Small intestine (tissue), 7 donors: ENCODE results near the gene SHQ1. TPM values are rescaled to one million over a fixed set of nuclear protein-coding genes. Genes with fewer than 3 reads are reported as not detected.
A peak's percentile ranks its signal among the peaks of the same experiment; 100 is the strongest.
"Not testable (repeated sequence)": the region's sequence is repeated elsewhere in the genome, so short reads cannot be mapped to it uniquely, and the experiment has no call there.

Experiments used
- DNase-seq, 2 donors: peaks; one replicate each; pipeline versions ENCODE4 v3.0.0 to v3.0.0-alpha.2; 2013
- FAIRE-seq: peaks from 2 replicates; lab custom pipeline; 2012; peaks lifted over from hg19 to GRCh38; lab: Jason Lieb, UNC
- H3K27ac ChIP-seq, 3 donors: one replicate each; pipeline ENCODE4 v1.5.1; 2013; ENCODE audit warnings: low read length in 2 of 3, mild to moderate bottlenecking in 2 of 3, control low read depth in 1 of 3, inconsistent platforms in 1 of 3, low read depth in 1 of 3, moderate library complexity in 1 of 3
- H3K27me3 ChIP-seq, 3 donors: one replicate each; pipeline ENCODE4 v1.6.1; 2013; ENCODE audit warnings: low read length in 3 of 3, inconsistent platforms in 1 of 3; ENCODE audit not compliant: control insufficient read depth in 3 of 3, insufficient read depth in 3 of 3
- H3K36me3 ChIP-seq, 3 donors: one replicate each; pipeline ENCODE4 v1.6.1; 2013; ENCODE audit warnings: low read length in 3 of 3, inconsistent platforms in 1 of 3, low read depth in 1 of 3, mild to moderate bottlenecking in 1 of 3, moderate library complexity in 1 of 3; ENCODE audit not compliant: control insufficient read depth in 3 of 3, insufficient read depth in 2 of 3
- H3K4me1 ChIP-seq, 3 donors: one replicate each; pipeline ENCODE4 v1.6.1; 2013; ENCODE audit warnings: low read length in 2 of 3, inconsistent platforms in 1 of 3, low read depth in 1 of 3, mild to moderate bottlenecking in 1 of 3, moderate library complexity in 1 of 3; ENCODE audit not compliant: control insufficient read depth in 3 of 3, insufficient read depth in 2 of 3
- H3K4me3 ChIP-seq, 3 donors: one replicate each; pipeline ENCODE4 v1.5.1; 2013; ENCODE audit warnings: low read length in 3 of 3, control low read depth in 1 of 3, inconsistent platforms in 1 of 3, low read depth in 1 of 3, mild to moderate bottlenecking in 1 of 3, moderate library complexity in 1 of 3
- H3K9me3 ChIP-seq, 2 donors: one replicate each; pipeline ENCODE4 v1.6.1; 2013; ENCODE audit warnings: low read depth in 1 of 2, low read length in 1 of 2; ENCODE audit not compliant: control insufficient read depth in 2 of 2, insufficient read depth in 1 of 2
- WGBS, 3 donors: extraction: QIAGEN DNeasy Blood & Tissue Kit; methylation state at CpG; one replicate each; pipeline ENCODE4 v1.1.7; 2013; 5-methylcytosine and 5-hydroxymethylcytosine counted together
- polyA plus RNA-seq, 4 donors: library from polyadenylated mRNA; stranded (reverse) in 3 of 4; unstranded in 1 of 4; fragments of 200-250 nt in 3 of 4; fragments of 120-200 nt in 1 of 4; gene quantifications; one replicate each; pipeline versions ENCODE4 v1.2.1 to v1.2.3, GENCODE V29; 2013
- donor health status: healthy with polysubstance abuse.
- donor health status: control.
- donor health status: control.
- donor health status: Bipolar disorder and iron deficiency.
- donor health status: healthy.

Gene SHQ1
- polyA plus RNA-seq, 4 donors: 8.3 to 16.9 (median 9.3) TPM

- Histone ChIP-seq H3K9me3 (peaks cover 0 to 2% of the 10 kb centered on the region in 2 donors), H3K4me1 (peaks cover 0 to 21% (median 3%) of the 10 kb centered on the region in 3 donors), H3K4me3 (no peak overlapping the region), H3K27me3 (no peaks in the 10 kb centered on the region), H3K36me3 (peaks cover 0 to 4% (median 0%) of the 10 kb centered on the region in 3 donors), H3K27ac (no peak overlapping the region)
- FAIRE-seq: no peak
- DNase-seq: no peak
- WGBS, 3 donors: 92 to 96% (median 94%) methylated on average over 5 of the region's 5 CpGs
These were observed 46.2 kb downstream of the SHQ1 start for GRCh38 chr3:72802001-72802400.

GRCh38 chr3:72800869-72801268 lies 47.4 kb downstream of the SHQ1 start:
- FAIRE-seq (no peak), DNase-seq (no peak)
- Histone ChIP-seq H3K27ac (no peak overlapping the region), H3K4me1 (peaks cover 0 to 19% (median 3%) of the 10 kb centered on the region in 3 donors), H3K27me3 (no peaks in the 10 kb centered on the region), H3K4me3 (no peak overlapping the region), H3K36me3 (peaks cover 0 to 4% (median 0%) of the 10 kb centered on the region in 3 donors), H3K9me3 (peaks cover 0 to 2% of the 10 kb centered on the region in 2 donors)

GRCh38 chr3:72798552-72799195 lies 49.6 kb downstream of the SHQ1 start:
- DNase-seq: no peak
- WGBS, 3 donors: 87 to 93% (median 92%) methylated on average over 3 of the region's 3 CpGs
- FAIRE-seq: no peak
- Histone ChIP-seq H3K27me3 (no peaks in the 10 kb centered on the region), H3K36me3 (peaks cover 0 to 4% (median 0%) of the 10 kb centered on the region in 3 donors), H3K4me1 (peaks cover 0 to 25% (median 3%) of the 10 kb centered on the region in 3 donors), H3K9me3 (peaks cover 0 to 2% of the 10 kb centered on the region in 2 donors), H3K27ac (peak overlapping the region in 1 of 3 donors; percentile 75), H3K4me3 (no peak overlapping the region)

- H3K4me1 ChIP-seq: peaks cover 0 to 25% (median 3%) of the 10 kb centered on the region in 3 donors
- peaks cover 0 to 2% of the 10 kb centered on the region in 2 donors for H3K9me3 ChIP-seq
- H3K36me3 ChIP-seq: peaks cover 0 to 4% (median 0%) of the 10 kb centered on the region in 3 donors
- no peak overlapping the region for H3K4me3 ChIP-seq
- no peaks in the 10 kb centered on the region for H3K27me3 ChIP-seq
- WGBS, 3 donors: 29 to 50% (median 44%) methylated on average over 12 of the region's 12 CpGs
- FAIRE-seq: no peak
- H3K27ac ChIP-seq: peak overlapping the region in 1 of 3 donors; percentile 75
- peak; percentile 78 to 93 for DNase-seq
These were observed 50.3 kb downstream of the SHQ1 start for GRCh38 chr3:72797773-72798543.

GRCh38 chr3:72794079-72794478 lies 54.2 kb downstream of the SHQ1 start:
- H3K27ac ChIP-seq: peak overlapping the region in 1 of 3 donors; percentile 48
- no peak for FAIRE-seq
- no peak for DNase-seq
- H3K4me1 ChIP-seq: peaks cover 0 to 25% (median 3%) of the 10 kb centered on the region in 3 donors
- 76 to 88% (median 80%) methylated on average over 3 of the region's 3 CpGs for WGBS, 3 donors
- peaks cover 0 to 3% (median 3%) of the 10 kb centered on the region in 3 donors for H3K36me3 ChIP-seq
- H3K27me3 ChIP-seq: no peaks in the 10 kb centered on the region
- no peak overlapping the region for H3K4me3 ChIP-seq
- H3K9me3 ChIP-seq: no peaks in the 10 kb centered on the region

GRCh38 chr3:72791161-72791560 lies 57.1 kb downstream of the SHQ1 start:
- 42 to 63% (median 55%) methylated on average over 1 of the region's 1 CpG for WGBS, 3 donors
- Histone ChIP-seq H3K27ac (no peak overlapping the region), H3K36me3 (peaks cover 0 to 3% (median 3%) of the 10 kb centered on the region in 3 donors), H3K27me3 (no peaks in the 10 kb centered on the region), H3K9me3 (peaks cover 0 to 3% of the 10 kb centered on the region in 2 donors), H3K4me1 (peaks cover 0 to 9% (median 0%) of the 10 kb centered on the region in 3 donors), H3K4me3 (no peak overlapping the region)
- FAIRE-seq: no peak
- peak; percentile 33 to 45 for DNase-seq

- Histone ChIP-seq H3K4me1 (peaks cover 0 to 4% (median 0%) of the 10 kb centered on the region in 3 donors), H3K9me3 (peaks cover 0 to 3% of the 10 kb centered on the region in 2 donors), H3K36me3 (peaks cover 3 to 7% (median 3%) of the 10 kb centered on the region in 3 donors), H3K4me3 (no peak overlapping the region), H3K27ac (no peak overlapping the region), H3K27me3 (no peaks in the 10 kb centered on the region)
- no peak for FAIRE-seq
- DNase-seq: no peak
- WGBS, 3 donors: 98 to 100% (median 100%) methylated on average over 1 of the region's 1 CpG
These were observed 58.5 kb downstream of the SHQ1 start for GRCh38 chr3:72789786-72790185.

GRCh38 chr3:72788232-72788631 lies 60.0 kb downstream of the SHQ1 start:
- not testable (repeated sequence) for H3K27me3 ChIP-seq, H3K36me3 ChIP-seq, FAIRE-seq, H3K9me3 ChIP-seq, DNase-seq, H3K27ac ChIP-seq, H3K4me3 ChIP-seq, H3K4me1 ChIP-seq
- 96 to 99% (median 98%) methylated on average over 26 to 27 of the region's 27 CpGs for WGBS, 3 donors
